ENCODE results near the gene TC2N. TPM values are rescaled to one million over a fixed set of nuclear protein-coding genes. Genes with fewer than 3 reads are reported as not detected.
"Not testable (repeated sequence)": the region's sequence is repeated elsewhere in the genome, so short reads cannot be mapped to it uniquely, and the experiment has no call there.

TC2N gene
- total RNA-seq, 1 donor from 2014 or later, result 1.4 TPM

DNA sequence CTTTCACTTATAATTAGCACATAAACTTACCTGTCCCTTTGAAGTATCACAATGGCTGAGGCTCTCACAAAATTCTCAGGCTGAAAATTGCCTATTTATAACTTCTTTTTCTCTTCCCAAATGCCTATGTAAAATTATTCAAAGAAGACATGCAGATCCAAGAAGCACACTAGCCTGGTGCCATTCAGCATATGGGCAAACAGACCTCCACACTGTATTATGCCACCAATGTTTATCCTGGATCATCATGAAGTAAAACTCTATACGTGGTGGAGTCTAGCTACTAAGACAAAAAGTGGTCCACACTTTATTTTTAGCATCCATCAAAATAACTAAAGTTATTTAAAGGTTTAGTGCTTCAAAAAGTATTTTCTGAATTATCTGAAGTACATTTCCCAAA lies 15.8 kb downstream of the TC2N start:
- Mint-ChIP-seq H3K27ac (ENCODE audit: unreplicated experiment) (no peak overlapping the region), H3K9me3 (ENCODE audit: unreplicated experiment) (no peaks in the 10 kb centered on the region), H3K4me1 (ENCODE audit: unreplicated experiment) (no peaks in the 10 kb centered on the region), H3K4me3 (ENCODE audit: unreplicated experiment) (no peak overlapping the region), H3K27me3 (ENCODE audit: unreplicated experiment) (no peaks in the 10 kb centered on the region), H3K36me3 (ENCODE audit: low read depth, unreplicated experiment) (no peaks in the 10 kb centered on the region)
- no peak for DNase-seq (ENCODE audit: low spot score)
- TF ChIP-seq, protein P1, sequence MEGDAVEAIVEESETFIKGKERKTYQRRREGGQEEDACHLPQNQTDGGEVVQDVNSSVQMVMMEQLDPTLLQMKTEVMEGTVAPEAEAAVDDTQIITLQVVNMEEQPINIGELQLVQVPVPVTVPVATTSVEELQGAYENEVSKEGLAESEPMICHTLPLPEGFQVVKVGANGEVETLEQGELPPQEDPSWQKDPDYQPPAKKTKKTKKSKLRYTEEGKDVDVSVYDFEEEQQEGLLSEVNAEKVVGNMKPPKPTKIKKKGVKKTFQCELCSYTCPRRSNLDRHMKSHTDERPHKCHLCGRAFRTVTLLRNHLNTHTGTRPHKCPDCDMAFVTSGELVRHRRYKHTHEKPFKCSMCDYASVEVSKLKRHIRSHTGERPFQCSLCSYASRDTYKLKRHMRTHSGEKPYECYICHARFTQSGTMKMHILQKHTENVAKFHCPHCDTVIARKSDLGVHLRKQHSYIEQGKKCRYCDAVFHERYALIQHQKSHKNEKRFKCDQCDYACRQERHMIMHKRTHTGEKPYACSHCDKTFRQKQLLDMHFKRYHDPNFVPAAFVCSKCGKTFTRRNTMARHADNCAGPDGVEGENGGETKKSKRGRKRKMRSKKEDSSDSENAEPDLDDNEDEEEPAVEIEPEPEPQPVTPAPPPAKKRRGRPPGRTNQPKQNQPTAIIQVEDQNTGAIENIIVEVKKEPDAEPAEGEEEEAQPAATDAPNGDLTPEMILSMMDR (IDR thresholded peaks at IDR 0.05; ENCODE audit: unreplicated experiment), result no peak

DNA sequence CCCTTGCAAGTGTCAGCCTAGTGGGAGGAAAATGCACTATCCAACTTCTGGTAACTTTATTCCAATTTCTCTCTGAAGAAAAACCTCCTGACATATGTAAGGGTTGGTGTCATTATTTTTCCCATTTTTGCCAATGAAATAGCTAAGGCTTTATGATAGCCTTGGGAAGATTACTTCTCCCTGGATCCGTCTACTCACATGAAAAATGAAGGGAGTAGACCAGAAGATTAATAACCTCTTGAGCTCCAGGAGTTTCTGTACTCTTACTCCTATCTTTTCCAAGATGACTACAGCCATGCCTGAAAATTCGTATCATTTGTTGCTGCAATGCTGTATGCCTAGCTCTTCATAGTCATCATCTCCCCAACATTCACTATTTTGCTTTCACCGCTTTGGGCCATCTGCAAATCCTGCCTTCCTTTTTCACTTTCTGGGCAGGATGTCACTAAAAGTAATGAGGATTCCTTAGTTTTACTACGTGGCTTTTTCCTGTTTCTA lies 18.8 kb downstream of the TC2N start:
- no peaks in the 10 kb centered on the region for H3K27me3 Mint-ChIP-seq (ENCODE audit: unreplicated experiment)

DNA sequence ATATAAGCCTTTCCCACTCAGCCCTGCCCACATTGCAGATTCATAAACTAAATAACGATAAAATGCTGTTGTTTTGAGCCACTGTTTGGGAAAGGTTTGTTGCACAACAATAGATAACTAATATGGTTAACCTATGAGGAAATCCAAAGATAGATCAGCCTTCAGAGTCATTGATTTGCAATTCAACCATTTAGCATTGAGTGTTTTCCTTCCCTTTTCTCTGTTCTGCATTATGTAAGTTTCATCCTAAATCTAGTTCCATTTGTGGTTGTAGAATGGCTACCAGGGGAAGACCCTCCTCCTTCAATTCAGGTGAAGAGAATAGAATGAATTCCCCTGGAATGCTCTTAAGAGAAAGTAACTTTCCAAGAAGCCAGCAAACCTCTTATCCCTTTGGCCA lies 19.6 kb downstream of the TC2N start:
- Mint-ChIP-seq H3K27ac (ENCODE audit: unreplicated experiment) (no peak overlapping the region), H3K4me1 (ENCODE audit: unreplicated experiment) (peaks cover 2% of the 10 kb centered on the region), H3K36me3 (ENCODE audit: low read depth, unreplicated experiment) (no peaks in the 10 kb centered on the region), H3K4me3 (ENCODE audit: unreplicated experiment) (no peak overlapping the region), H3K27me3 (ENCODE audit: unreplicated experiment) (no peaks in the 10 kb centered on the region), H3K9me3 (ENCODE audit: unreplicated experiment) (no peaks in the 10 kb centered on the region)
- TF ChIP-seq, protein P1 (IDR thresholded peaks at IDR 0.05; ENCODE audit: unreplicated experiment), result no peak
- DNase-seq (ENCODE audit: low spot score), result no peak

More for the DNA sequence above, 18.8 kb downstream of the TC2N start:
- Mint-ChIP-seq H3K4me1 (ENCODE audit: unreplicated experiment) (peaks cover 2% of the 10 kb centered on the region), H3K27ac (ENCODE audit: unreplicated experiment) (no peak overlapping the region), H3K4me3 (ENCODE audit: unreplicated experiment) (no peak overlapping the region), H3K9me3 (ENCODE audit: unreplicated experiment) (no peaks in the 10 kb centered on the region), H3K36me3 (ENCODE audit: low read depth, unreplicated experiment) (no peaks in the 10 kb centered on the region)
- TF ChIP-seq, protein P1 (IDR thresholded peaks at IDR 0.05; ENCODE audit: unreplicated experiment), result no peak
- no peak for DNase-seq (ENCODE audit: low spot score)

DNA sequence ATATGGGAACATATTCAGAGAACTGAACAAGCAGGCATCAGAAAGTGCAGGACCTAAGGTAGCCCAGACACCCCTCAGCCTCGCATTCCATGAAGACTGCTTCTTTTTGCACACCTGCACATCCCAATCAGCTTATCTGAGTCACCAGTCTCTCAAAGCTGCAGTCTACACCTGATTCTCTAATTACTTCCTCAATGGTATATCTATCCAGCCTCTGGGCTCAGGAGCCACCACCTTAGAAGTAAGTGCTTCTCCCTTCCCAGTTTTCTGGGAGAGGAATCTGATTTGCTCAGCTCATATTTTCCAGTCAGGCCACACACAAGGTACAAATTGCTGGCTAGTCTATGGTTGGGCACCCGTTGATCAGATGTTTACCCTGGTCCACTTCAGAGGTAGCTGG lies 21.7 kb downstream of the TC2N start:
- Mint-ChIP-seq H3K27ac (ENCODE audit: unreplicated experiment) (no peak overlapping the region), H3K9me3 (ENCODE audit: unreplicated experiment) (no peaks in the 10 kb centered on the region), H3K27me3 (ENCODE audit: unreplicated experiment) (no peaks in the 10 kb centered on the region), H3K4me1 (ENCODE audit: unreplicated experiment) (peaks cover 2% of the 10 kb centered on the region), H3K36me3 (ENCODE audit: low read depth, unreplicated experiment) (no peaks in the 10 kb centered on the region), H3K4me3 (ENCODE audit: unreplicated experiment) (no peak overlapping the region)
- TF ChIP-seq, protein P1 (IDR thresholded peaks at IDR 0.05; ENCODE audit: unreplicated experiment), result no peak
- DNase-seq (ENCODE audit: low spot score), result no peak

DNA sequence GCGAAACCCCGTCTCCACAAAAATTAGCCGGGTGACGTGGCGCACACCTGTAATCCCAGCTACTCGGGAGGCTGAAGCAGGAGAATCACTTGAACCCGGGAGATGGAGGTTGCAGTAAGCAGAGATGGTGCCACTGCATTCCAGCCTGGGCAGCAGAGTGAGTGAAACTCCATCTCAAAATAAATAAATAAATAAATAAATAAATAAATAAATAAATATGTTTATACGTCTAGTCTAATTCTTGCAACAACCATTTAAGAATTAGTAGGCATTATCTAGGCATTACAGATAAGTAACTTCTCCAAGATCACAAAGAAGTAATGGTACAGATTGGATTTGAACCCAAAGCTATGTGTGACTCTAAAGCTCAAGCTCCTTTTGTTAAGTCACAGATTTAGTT lies 22.3 kb downstream of the TC2N start:
- H3K36me3 Mint-ChIP-seq (ENCODE audit: low read depth, unreplicated experiment); H3K9me3 Mint-ChIP-seq (ENCODE audit: unreplicated experiment); H3K27me3 Mint-ChIP-seq (ENCODE audit: unreplicated experiment); H3K4me1 Mint-ChIP-seq (ENCODE audit: unreplicated experiment); H3K27ac Mint-ChIP-seq (ENCODE audit: unreplicated experiment); H3K4me3 Mint-ChIP-seq (ENCODE audit: unreplicated experiment); DNase-seq (ENCODE audit: low spot score): not testable (repeated sequence)

Data from endothelial cell (in vitro differentiated cells).